HepG2 (cell line): ENCODE results near the gene ARHGEF1. TPM values are rescaled to one million over a fixed set of nuclear protein-coding genes. Genes with fewer than 3 reads are reported as not detected.
A peak's percentile ranks its signal among the peaks of the same experiment; 100 is the strongest.

Experiments
- CBFB ChIP-seq: sonication (generic); formaldehyde crosslinking; IDR thresholded peaks from 2 replicates; pipeline ENCODE4 v1.4.0; 2020; ENCODE audit warnings: missing genetic modification reagents
- CREM ChIP-seq, 2 experiments: sonication (generic) in 1 of 2; formaldehyde crosslinking in 1 of 2; IDR thresholded peaks; 2 replicates each; pipeline versions ENCODE4 v1.4.0 to v1.6.1; 2016 to 2020; ENCODE audit warnings: antibody characterized with exemption in 1 of 2, mild to moderate bottlenecking in 1 of 2, missing genetic modification reagents in 1 of 2
- ELF3 ChIP-seq: IDR thresholded peaks from 2 replicates; pipeline ENCODE4 v1.6.1; 2016; ENCODE audit warnings: missing genetic modification reagents, missing compliant biosample characterization
- FIP1L1 ChIP-seq: fragments of 200-400 bp; formaldehyde crosslinking; IDR thresholded peaks from 2 replicates; pipeline ENCODE4 v1.6.1; 2018; ENCODE audit warnings: low read depth, mild to moderate bottlenecking, low read length, moderate library complexity, borderline replicate concordance; ENCODE audit not compliant: insufficient read depth
- ISL2 ChIP-seq: sonication (generic); formaldehyde crosslinking; IDR thresholded peaks from 2 replicates; pipeline ENCODE4 v1.5.0; 2020; ENCODE audit warnings: missing genetic modification reagents
- ISX ChIP-seq: sonication (generic); formaldehyde crosslinking; conservative IDR thresholded peaks from 2 replicates; pipeline ENCODE4 v1.5.0; 2020; ENCODE audit warnings: missing genetic modification reagents
- KDM3A ChIP-seq: IDR thresholded peaks from 2 replicates; pipeline ENCODE4 v1.6.1; 2018; ENCODE audit warnings: low read depth, missing compliant biosample characterization
- NFYC ChIP-seq: IDR thresholded peaks from 2 replicates; pipeline ENCODE4 v1.6.1; 2016; ENCODE audit warnings: missing genetic modification reagents, missing compliant biosample characterization
- NONO ChIP-seq, 2 experiments: fragments of 450-650 bp in 1 of 2; sonication (generic) in 1 of 2; formaldehyde crosslinking in 1 of 2; IDR thresholded peaks in 1 of 2; conservative IDR thresholded peaks in 1 of 2; 2 replicates each; pipeline versions ENCODE4 v1.6.1 to v1.8.0; 2017 to 2022; ENCODE audit warnings: mild to moderate bottlenecking in 1 of 2, missing genetic modification reagents in 1 of 2, moderate library complexity in 1 of 2
- RBFOX2 ChIP-seq: fragments of 200-400 bp; formaldehyde crosslinking; IDR thresholded peaks from 2 replicates; pipeline ENCODE4 v1.6.1; 2017; ENCODE audit warnings: low read depth, mild to moderate bottlenecking, low read length
- RCOR2 ChIP-seq: IDR thresholded peaks from 2 replicates; pipeline ENCODE4 v1.6.1; 2016; ENCODE audit warnings: missing biosample characterization, missing genetic modification reagents
- SOX5 ChIP-seq: IDR thresholded peaks from 2 replicates; pipeline ENCODE4 v1.6.1; 2016; ENCODE audit warnings: borderline replicate concordance
- XRCC5 ChIP-seq: fragments of 200-400 bp; formaldehyde crosslinking; optimal IDR thresholded peaks from 2 replicates; pipeline ENCODE3; 2017; ENCODE audit warnings: mild to moderate bottlenecking, low read length
- ZNF205 ChIP-seq: IDR thresholded peaks from 2 replicates; pipeline ENCODE4 v1.6.1; 2018; ENCODE audit warnings: missing biosample characterization, missing genetic modification reagents
- ZNF234 ChIP-seq: sonication (generic); formaldehyde crosslinking; conservative IDR thresholded peaks from 2 replicates; pipeline ENCODE4 v1.5.1; 2020; ENCODE audit warnings: mild to moderate bottlenecking, missing genetic modification reagents
- ZNF547 ChIP-seq: sonication (generic); formaldehyde crosslinking; IDR thresholded peaks from 2 replicates; pipeline ENCODE4 v1.5.1; 2020; ENCODE audit warnings: mild to moderate bottlenecking, missing genetic modification reagents
- ZNF556 ChIP-seq: sonication (generic); formaldehyde crosslinking; IDR thresholded peaks from 2 replicates; pipeline ENCODE4 v1.4.0; 2020; ENCODE audit warnings: mild to moderate bottlenecking, missing genetic modification reagents, borderline replicate concordance
- ZNF557 ChIP-seq: sonication (generic); formaldehyde crosslinking; IDR thresholded peaks from 2 replicates; pipeline ENCODE4 v1.4.0; 2020; ENCODE audit warnings: missing genetic modification reagents
- ZNF687 ChIP-seq: sonication (generic); formaldehyde crosslinking; IDR thresholded peaks from 2 replicates; pipeline ENCODE4 v1.5.1; 2020; ENCODE audit warnings: mild to moderate bottlenecking, missing genetic modification reagents, moderate library complexity
- ZNF839 ChIP-seq: sonication (generic); formaldehyde crosslinking; IDR thresholded peaks from 2 replicates; pipeline ENCODE4 v1.4.0; 2020; ENCODE audit warnings: missing genetic modification reagents, mild to moderate bottlenecking, borderline replicate concordance
- polyA plus RNA-seq, 8 experiments: library from polyadenylated mRNA; depleted of rRNA in 3 of 8; stranded (reverse) in 7 of 8; unstranded in 1 of 8; fragments of >200 nt; fragmentation: Illumina TruSeq in 4 of 8; extraction: Trizol in 4 of 8; gene quantifications; 2 replicates each; pipeline versions ENCODE4 v1.2.1 to v1.2.3, GENCODE V29; 2011 to 2016; ENCODE audit warnings: low read depth in 4 of 8, missing spikeins in 1 of 8, mixed read lengths in 1 of 8; ENCODE audit not compliant: insufficient read depth in 1 of 8
- total RNA-seq, 5 experiments: library from RNA; depleted of rRNA; stranded (reverse); fragments of >200 nt; fragmentation: Illumina TruSeq; extraction: Trizol; gene quantifications; 2 replicates each; pipeline ENCODE4 v1.2.3, GENCODE V29; 2016; ENCODE audit warnings: low read depth in 1 of 5
- TF ChIP-seq, protein P1 (sequence below): sonication (generic); formaldehyde crosslinking; IDR thresholded peaks from 2 replicates; pipeline ENCODE4 v1.5.0; 2020; ENCODE audit warnings: mild to moderate bottlenecking, missing genetic modification reagents, moderate library complexity
- TF ChIP-seq, protein P2 (sequence below): sonication (generic); formaldehyde crosslinking; IDR thresholded peaks from 2 replicates; pipeline ENCODE4 v1.4.0; 2020; ENCODE audit warnings: missing genetic modification reagents
- TF ChIP-seq, protein P3 (sequence below): conservative IDR thresholded peaks from 2 replicates; pipeline ENCODE4 v1.6.1; 2018; ENCODE audit warnings: missing genetic modification reagents

The ARHGEF1 gene
- total and polyA plus RNA-seq, 2 of the 13 experiments (the other 11 are each of a cell fraction or from before 2014, with no cell fraction given), result 33.7 to 34.7 TPM

DNA sequence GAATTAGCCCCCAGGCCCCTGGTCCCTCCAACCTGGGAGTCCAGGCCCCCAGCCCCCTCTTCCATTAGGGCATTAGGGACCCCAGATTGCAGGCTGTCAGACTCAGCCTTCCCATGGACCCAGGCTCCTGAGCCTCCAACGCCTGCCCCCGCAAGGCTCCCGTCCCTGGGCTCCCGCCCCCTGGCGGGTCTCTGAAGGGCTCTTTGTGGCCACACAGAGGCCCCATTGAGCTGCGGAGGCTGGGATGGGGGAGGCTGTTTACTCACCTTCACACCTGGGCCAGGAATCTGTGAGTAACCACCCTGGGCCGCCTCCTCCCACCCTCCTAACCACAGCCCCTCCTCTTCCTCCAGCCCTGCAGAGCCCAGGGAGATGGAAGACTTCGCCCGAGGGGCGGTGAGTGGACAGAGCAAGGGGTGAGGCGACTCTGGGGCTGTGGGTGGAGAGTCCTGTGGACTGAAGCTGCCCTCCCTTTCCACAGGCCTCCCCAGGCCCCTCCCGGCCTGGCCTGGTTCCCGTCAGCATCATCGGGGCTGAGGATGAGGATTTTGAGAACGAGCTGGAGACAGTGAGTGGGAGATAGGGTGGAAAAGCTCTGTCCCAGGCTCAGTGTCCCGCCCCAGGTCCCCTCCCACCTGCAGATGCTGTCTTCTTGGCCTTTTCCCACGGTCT is 4.9 kb downstream of the ARHGEF1 start (continued):
- TF ChIP-seq ZNF556 (CRISPR knock-in tag) (peak; percentile 97), ZNF234 (CRISPR knock-in tag) (no peak), SOX5 (CRISPR knock-in tag) (peak; percentile 70; the same call in 1 of the 2 replicates), ZNF205 (CRISPR knock-in tag) (no peak), NONO (IDR thresholded peaks at IDR 0.05) (no peak), NONO (CRISPR knock-in tag; conservative IDR thresholded peaks at IDR 0.05) (peak; percentile 86), RBFOX2 (peak; percentile 63), NFYC (no peak), ZNF839 (CRISPR knock-in tag) (no peak), KDM3A (CRISPR knock-in tag) (peak; percentile 46; the same call in 1 of the 2 replicates), ELF3 (peak; percentile 55; the same call in 1 of the 2 replicates), XRCC5 (peak; percentile 82), ISL2 (peak; percentile 77), CREM (IDR thresholded peaks at IDR 0.05) (peak; percentile 55), CREM (CRISPR knock-in tag; IDR thresholded peaks at IDR 0.05) (no peak), ZNF687 (CRISPR knock-in tag) (peak; percentile 88), ZNF557 (CRISPR knock-in tag) (no peak), ISX (CRISPR knock-in tag) (no peak), ZNF547 (CRISPR knock-in tag) (peak; percentile 66; the same call in 1 of the 2 replicates), RCOR2 (CRISPR knock-in tag) (peak; percentile 70; the same call in 1 of the 2 replicates), CBFB (CRISPR knock-in tag) (peak; percentile 98), FIP1L1 (peak; percentile 83; the same call in 1 of the 2 replicates)
- TF ChIP-seq, protein P1, sequence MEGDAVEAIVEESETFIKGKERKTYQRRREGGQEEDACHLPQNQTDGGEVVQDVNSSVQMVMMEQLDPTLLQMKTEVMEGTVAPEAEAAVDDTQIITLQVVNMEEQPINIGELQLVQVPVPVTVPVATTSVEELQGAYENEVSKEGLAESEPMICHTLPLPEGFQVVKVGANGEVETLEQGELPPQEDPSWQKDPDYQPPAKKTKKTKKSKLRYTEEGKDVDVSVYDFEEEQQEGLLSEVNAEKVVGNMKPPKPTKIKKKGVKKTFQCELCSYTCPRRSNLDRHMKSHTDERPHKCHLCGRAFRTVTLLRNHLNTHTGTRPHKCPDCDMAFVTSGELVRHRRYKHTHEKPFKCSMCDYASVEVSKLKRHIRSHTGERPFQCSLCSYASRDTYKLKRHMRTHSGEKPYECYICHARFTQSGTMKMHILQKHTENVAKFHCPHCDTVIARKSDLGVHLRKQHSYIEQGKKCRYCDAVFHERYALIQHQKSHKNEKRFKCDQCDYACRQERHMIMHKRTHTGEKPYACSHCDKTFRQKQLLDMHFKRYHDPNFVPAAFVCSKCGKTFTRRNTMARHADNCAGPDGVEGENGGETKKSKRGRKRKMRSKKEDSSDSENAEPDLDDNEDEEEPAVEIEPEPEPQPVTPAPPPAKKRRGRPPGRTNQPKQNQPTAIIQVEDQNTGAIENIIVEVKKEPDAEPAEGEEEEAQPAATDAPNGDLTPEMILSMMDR (CRISPR knock-in tag), result peak; percentile 90
- TF ChIP-seq, protein P2, sequence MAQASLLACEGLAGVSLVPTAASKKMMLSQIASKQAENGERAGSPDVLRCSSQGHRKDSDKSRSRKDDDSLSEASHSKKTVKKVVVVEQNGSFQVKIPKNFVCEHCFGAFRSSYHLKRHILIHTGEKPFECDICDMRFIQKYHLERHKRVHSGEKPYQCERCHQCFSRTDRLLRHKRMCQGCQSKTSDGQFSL, result 0 out of 2 replicates have a peak, but pooled peaks have one; percentile 38
- TF ChIP-seq, protein P3, sequence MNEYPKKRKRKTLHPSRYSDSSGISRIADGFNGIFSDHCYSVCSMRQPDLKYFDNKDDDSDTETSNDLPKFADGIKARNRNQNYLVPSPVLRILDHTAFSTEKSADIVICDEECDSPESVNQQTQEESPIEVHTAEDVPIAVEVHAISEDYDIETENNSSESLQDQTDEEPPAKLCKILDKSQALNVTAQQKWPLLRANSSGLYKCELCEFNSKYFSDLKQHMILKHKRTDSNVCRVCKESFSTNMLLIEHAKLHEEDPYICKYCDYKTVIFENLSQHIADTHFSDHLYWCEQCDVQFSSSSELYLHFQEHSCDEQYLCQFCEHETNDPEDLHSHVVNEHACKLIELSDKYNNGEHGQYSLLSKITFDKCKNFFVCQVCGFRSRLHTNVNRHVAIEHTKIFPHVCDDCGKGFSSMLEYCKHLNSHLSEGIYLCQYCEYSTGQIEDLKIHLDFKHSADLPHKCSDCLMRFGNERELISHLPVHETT, result no peak; the same call in 1 of the 2 replicates
